ENCODE data around the gene SLC23A1. TPM values are rescaled to one million over a fixed set of nuclear protein-coding genes. Genes with fewer than 3 reads are reported as not detected.

The SLC23A1 gene
- polyA plus RNA-seq, 4 donors, result 7.1 to 29.3 (median 12.4) TPM

- 76 to 87% (median 82%) methylated on average over 9 of the region's 9 CpGs for WGBS, 3 donors
- Histone ChIP-seq H3K27ac (ENCODE audit: low read depth in 1 of 3, low read length in 2 of 3) (no peak overlapping the region), H3K36me3 (ENCODE audit: control insufficient read depth in 3 of 3, insufficient read depth in 2 of 3, low read depth in 1 of 3, low read length in 3 of 3) (peaks cover 0 to 24% (median 0%) of the 10 kb centered on the region in 3 donors), H3K4me1 (ENCODE audit: control insufficient read depth in 3 of 3, insufficient read depth in 2 of 3, low read depth in 1 of 3, low read length in 2 of 3) (peaks cover 2 to 15% (median 6%) of the 10 kb centered on the region in 3 donors), H3K9me3 (ENCODE audit: control insufficient read depth in 2 of 2, insufficient read depth in 1 of 2, low read depth in 1 of 2, low read length in 1 of 2) (no peaks in the 10 kb centered on the region), H3K4me3 (ENCODE audit: low read depth in 1 of 3, low read length in 3 of 3) (peak overlapping the region in 2 of 3 donors; percentile 24 to 95), H3K27me3 (ENCODE audit: control insufficient read depth in 3 of 3, insufficient read depth in 3 of 3, low read length in 3 of 3) (no peaks in the 10 kb centered on the region)
- DNase-seq (no peak), FAIRE-seq (no peak)
These were observed 39.6 kb downstream of the SLC23A1 start for GRCh38 chr5:139343476-139343875.

DNA sequence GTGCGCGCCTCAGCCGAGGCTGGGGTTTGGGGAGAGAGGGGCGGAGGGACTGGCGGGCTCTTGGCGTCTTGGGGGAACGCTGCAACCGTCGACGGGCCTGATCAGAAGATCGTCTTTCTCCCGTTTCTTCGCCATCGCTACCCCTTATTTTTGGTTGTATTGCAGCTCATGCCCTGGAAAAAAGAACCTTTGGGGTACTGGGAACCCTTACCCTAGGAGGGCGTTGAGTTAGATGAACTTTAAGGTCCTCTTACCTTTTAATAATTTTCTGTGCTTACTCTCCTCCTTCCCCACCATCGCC, 40.7 kb downstream of the SLC23A1 start:
- Histone ChIP-seq H3K27me3 (ENCODE audit: control insufficient read depth in 3 of 3, insufficient read depth in 3 of 3, low read length in 3 of 3) (no peaks in the 10 kb centered on the region), H3K4me1 (ENCODE audit: control insufficient read depth in 3 of 3, insufficient read depth in 2 of 3, low read depth in 1 of 3, low read length in 2 of 3) (peaks cover 2 to 15% (median 6%) of the 10 kb centered on the region in 3 donors), H3K36me3 (ENCODE audit: control insufficient read depth in 3 of 3, insufficient read depth in 2 of 3, low read depth in 1 of 3, low read length in 3 of 3) (peaks cover 0 to 18% (median 0%) of the 10 kb centered on the region in 3 donors), H3K4me3 (ENCODE audit: low read depth in 1 of 3, low read length in 3 of 3) (peak overlapping the region; percentile 59 to 99 (median 95)), H3K9me3 (ENCODE audit: control insufficient read depth in 2 of 2, insufficient read depth in 1 of 2, low read depth in 1 of 2, low read length in 1 of 2) (no peaks in the 10 kb centered on the region), H3K27ac (ENCODE audit: low read depth in 1 of 3, low read length in 2 of 3) (peak overlapping the region; percentile 93 to 100 (median 98))
- FAIRE-seq (no peak), DNase-seq (no peak)
- 0 to 1% (median 0%) methylated on average over 16 of the region's 16 CpGs for WGBS, 3 donors

DNA sequence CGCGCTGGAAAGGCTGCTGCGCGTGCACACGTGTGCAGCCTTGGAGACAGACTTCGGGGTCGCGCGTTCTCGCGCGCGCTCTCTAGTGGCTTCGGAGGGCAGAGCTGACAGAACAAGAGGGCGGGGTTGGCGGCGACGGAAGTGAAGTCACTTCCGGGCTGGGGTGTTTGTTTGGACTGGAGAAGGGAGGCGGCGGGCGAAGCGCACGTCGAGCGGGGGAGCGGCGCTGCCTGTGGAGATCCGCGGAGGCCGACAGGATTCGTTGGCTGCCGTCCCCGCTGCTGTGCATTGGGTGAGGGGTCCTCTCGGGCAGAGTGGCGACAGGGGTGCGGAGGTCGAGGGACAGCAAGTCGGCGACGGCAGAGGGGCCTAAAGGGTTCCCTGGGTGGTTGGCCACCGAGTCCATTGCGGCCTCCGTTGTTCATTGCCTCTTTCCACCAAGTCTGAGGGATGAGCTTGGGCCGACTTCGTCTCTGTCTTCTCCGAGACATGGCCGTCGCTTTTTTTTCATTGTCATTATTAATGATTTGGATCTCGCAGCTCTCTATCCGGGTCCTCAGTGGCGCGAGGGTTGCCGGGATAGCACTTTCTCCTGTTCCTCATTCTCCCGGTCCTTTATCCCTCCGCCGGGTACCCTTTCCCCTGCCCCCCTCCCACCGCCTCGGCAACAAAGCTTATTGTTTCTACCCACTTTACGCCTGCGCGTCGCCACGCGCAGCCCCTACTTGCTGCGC, 41.2 kb downstream of the SLC23A1 start, which contains the start of gene PAIP2:
Gene PAIP2, plus strand, starts transcription at position 166 of the 734 bp plus-strand sequence. CDS start 21,931 bp downstream, outside the sequence.
- H3K27ac ChIP-seq (ENCODE audit: low read depth in 1 of 3, low read length in 2 of 3), result peak within 1 kb of the TSS; percentile 93 to 100 (median 98)
- FAIRE-seq (no peak), DNase-seq (peak; percentile 96 to 99)
- H3K4me3 ChIP-seq (ENCODE audit: low read depth in 1 of 3, low read length in 3 of 3), result peak within 1 kb of the TSS; percentile 59 to 99 (median 95)
- H3K27me3 ChIP-seq (ENCODE audit: control insufficient read depth in 3 of 3, insufficient read depth in 3 of 3, low read length in 3 of 3), result no peaks in the 10 kb centered on the region
- H3K36me3 ChIP-seq (ENCODE audit: control insufficient read depth in 3 of 3, insufficient read depth in 2 of 3, low read depth in 1 of 3, low read length in 3 of 3), result peaks cover 0 to 14% (median 0%) of the 10 kb centered on the region in 3 donors
- no peaks in the 10 kb centered on the region for H3K9me3 ChIP-seq (ENCODE audit: control insufficient read depth in 2 of 2, insufficient read depth in 1 of 2, low read depth in 1 of 2, low read length in 1 of 2)
- 0% methylated on average over 56 to 66 of the region's 66 CpGs for WGBS, 3 donors
- H3K4me1 ChIP-seq (ENCODE audit: control insufficient read depth in 3 of 3, insufficient read depth in 2 of 3, low read depth in 1 of 3, low read length in 2 of 3), result peaks cover 2 to 15% (median 6%) of the 10 kb centered on the region in 3 donors

- DNase-seq, result peak in 1 of 2 donors; percentile 17
- Histone ChIP-seq H3K27me3 (ENCODE audit: control insufficient read depth in 3 of 3, insufficient read depth in 3 of 3, low read length in 3 of 3) (no peaks in the 10 kb centered on the region), H3K4me1 (ENCODE audit: control insufficient read depth in 3 of 3, insufficient read depth in 2 of 3, low read depth in 1 of 3, low read length in 2 of 3) (peaks cover 2 to 15% (median 6%) of the 10 kb centered on the region in 3 donors), H3K4me3 (ENCODE audit: low read depth in 1 of 3, low read length in 3 of 3) (peak overlapping the region in 2 of 3 donors; percentile 95 to 99), H3K27ac (ENCODE audit: low read depth in 1 of 3, low read length in 2 of 3) (peak overlapping the region in 1 of 3 donors; percentile 93), H3K9me3 (ENCODE audit: control insufficient read depth in 2 of 2, insufficient read depth in 1 of 2, low read depth in 1 of 2, low read length in 1 of 2) (no peaks in the 10 kb centered on the region), H3K36me3 (ENCODE audit: control insufficient read depth in 3 of 3, insufficient read depth in 2 of 3, low read depth in 1 of 3, low read length in 3 of 3) (peaks cover 0 to 8% (median 0%) of the 10 kb centered on the region in 3 donors)
- no peak for FAIRE-seq
- WGBS, 3 donors, result 1 to 4% (median 2%) methylated on average over 17 of the region's 17 CpGs
These were observed 41.9 kb downstream of the SLC23A1 start for GRCh38 chr5:139341187-139341688.

DNA sequence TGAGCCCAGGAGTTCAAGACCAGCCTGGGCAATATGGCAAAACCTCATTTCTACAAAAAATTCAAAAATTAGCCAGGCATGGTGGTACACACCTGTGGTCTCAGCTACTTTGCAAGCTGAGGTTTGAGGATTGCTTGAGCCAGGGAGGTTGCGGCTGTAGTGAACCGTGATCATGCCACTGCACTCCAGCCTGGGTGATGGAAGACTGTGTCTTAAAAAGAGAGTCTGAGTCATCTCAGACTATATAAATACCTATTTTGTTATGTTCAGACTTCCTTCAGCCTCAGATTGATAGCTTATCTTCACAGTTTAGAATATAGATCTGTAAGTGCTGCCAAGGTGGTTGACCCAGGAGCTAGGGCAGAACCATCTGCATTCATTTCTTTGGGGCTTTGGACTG, 43.0 kb downstream of the SLC23A1 start:
- Histone ChIP-seq H3K4me1 (ENCODE audit: control insufficient read depth in 3 of 3, insufficient read depth in 2 of 3, low read depth in 1 of 3, low read length in 2 of 3) (peaks cover 2 to 15% (median 6%) of the 10 kb centered on the region in 3 donors), H3K27ac (ENCODE audit: low read depth in 1 of 3, low read length in 2 of 3) (no peak overlapping the region), H3K4me3 (ENCODE audit: low read depth in 1 of 3, low read length in 3 of 3) (no peak overlapping the region), H3K36me3 (ENCODE audit: control insufficient read depth in 3 of 3, insufficient read depth in 2 of 3, low read depth in 1 of 3, low read length in 3 of 3) (peaks cover 0 to 2% (median 0%) of the 10 kb centered on the region in 3 donors), H3K27me3 (ENCODE audit: control insufficient read depth in 3 of 3, insufficient read depth in 3 of 3, low read length in 3 of 3) (no peaks in the 10 kb centered on the region), H3K9me3 (ENCODE audit: control insufficient read depth in 2 of 2, insufficient read depth in 1 of 2, low read depth in 1 of 2, low read length in 1 of 2) (no peaks in the 10 kb centered on the region)
- 65 to 77% (median 70%) methylated on average over 2 of the region's 2 CpGs for WGBS, 3 donors
- DNase-seq (no peak), FAIRE-seq (no peak)

DNA sequence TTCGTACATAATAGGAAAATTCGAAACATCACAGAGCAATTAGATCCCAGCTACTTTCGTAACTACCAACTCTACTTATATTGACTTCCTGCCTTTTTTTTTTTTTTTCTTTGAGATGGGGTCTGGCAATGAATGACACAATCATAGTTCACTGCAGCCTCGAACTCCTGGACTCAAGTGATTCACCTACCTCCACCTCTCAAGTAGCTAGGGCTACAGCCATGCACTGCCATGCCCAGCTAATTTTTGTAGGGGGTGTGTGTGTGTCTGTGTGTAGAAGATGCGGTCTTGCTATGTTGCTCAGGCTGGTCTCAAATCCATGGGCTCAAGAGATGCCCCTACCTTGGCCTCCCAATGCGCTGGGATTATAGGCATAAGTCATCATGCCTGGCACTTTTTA, 47.3 kb downstream of the SLC23A1 start:
- Histone ChIP-seq H3K36me3 (ENCODE audit: control insufficient read depth in 3 of 3, insufficient read depth in 2 of 3, low read depth in 1 of 3, low read length in 3 of 3) (peaks cover 3 to 17% (median 7%) of the 10 kb centered on the region in 3 donors), H3K4me3 (ENCODE audit: low read depth in 1 of 3, low read length in 3 of 3) (no peak overlapping the region), H3K27ac (ENCODE audit: low read depth in 1 of 3, low read length in 2 of 3) (no peak overlapping the region), H3K27me3 (ENCODE audit: control insufficient read depth in 3 of 3, insufficient read depth in 3 of 3, low read length in 3 of 3) (no peaks in the 10 kb centered on the region), H3K4me1 (ENCODE audit: control insufficient read depth in 3 of 3, insufficient read depth in 2 of 3, low read depth in 1 of 3, low read length in 2 of 3) (peaks cover 0 to under 1% (median 0%) of the 10 kb centered on the region in 3 donors), H3K9me3 (ENCODE audit: control insufficient read depth in 2 of 2, insufficient read depth in 1 of 2, low read depth in 1 of 2, low read length in 1 of 2) (no peaks in the 10 kb centered on the region)
- DNase-seq (peak in 1 of 2 donors; percentile 11), FAIRE-seq (no peak)
- 64 to 69% (median 66%) methylated on average over 6 of the region's 6 CpGs for WGBS, 3 donors

Other genes with a start within 250 kb of the SLC23A1 start
- 10 to 100 TPM; 21.6 to 68.2 (median 35.4) TPM for gene SIL1, start 184.9 kb downstream of the SLC23A1 start, polyA plus RNA-seq
- 100 to 1,000 TPM in 2 of 4 donors, 10 to 100 TPM in 2; 63.1 to 283 (median 100) TPM for gene MATR3, start 89.6 kb downstream of the SLC23A1 start, polyA plus RNA-seq
- 10 to 100 TPM; 43.6 to 65.2 (median 57.7) TPM for gene PAIP2, start 41.4 kb downstream of the SLC23A1 start, polyA plus RNA-seq
- gene MZB1, start 6.6 kb upstream of the SLC23A1 start, polyA plus RNA-seq, result 10 to 100 TPM in 2 of 4 donors, 1 to 10 TPM in 2; 1.7 to 58.9 (median 8.3) TPM
- 1 to 10 TPM in 2 of 4 donors, under 1 TPM in 2; 0.45 to 2.3 (median 0.79) TPM for gene PROB1, start 11.8 kb upstream of the SLC23A1 start, polyA plus RNA-seq
- gene SPATA24, start 20.8 kb upstream of the SLC23A1 start, polyA plus RNA-seq, result 10 to 100 TPM in 2 of 4 donors, 1 to 10 TPM in 2; 7.2 to 15.1 (median 10.7) TPM
- 1 to 10 TPM in 3 of 4 donors, under 1 TPM in 1; 0.67 to 3.8 (median 3.2) TPM for gene DNAJC18, start 56.2 kb upstream of the SLC23A1 start, polyA plus RNA-seq
- 10 to 100 TPM in 2 of 4 donors, 1 to 10 TPM in 2; 1.6 to 47.6 (median 7.7) TPM for gene ECSCR, start 79.4 kb upstream of the SLC23A1 start, polyA plus RNA-seq
- 1 to 10 TPM in 1 of 4 donors, under 1 TPM in 2, not detected in 1; 0.01 to 1.9 (median 0.45) TPM for gene SMIM33, start 87.7 kb upstream of the SLC23A1 start, polyA plus RNA-seq
- gene STING1, start 99.5 kb upstream of the SLC23A1 start, polyA plus RNA-seq, result 10 to 100 TPM in 2 of 4 donors, 1 to 10 TPM in 2; 2.2 to 23.0 (median 8.5) TPM
- gene UBE2D2, start 178.0 kb upstream of the SLC23A1 start, polyA plus RNA-seq, result 100 to 1,000 TPM in 1 of 4 donors, 10 to 100 TPM in 3; 74.3 to 118 (median 95.3) TPM